Sigmoid colon (tissue), 7 donors: ENCODE measurements around the gene GJA3. TPM values are rescaled to one million over a fixed set of nuclear protein-coding genes. Genes with fewer than 3 reads are reported as not detected.

Experiments
- DNase-seq: peaks from one replicate; pipeline ENCODE4 v3.0.0-alpha.2; 2019
- H3K27ac ChIP-seq, 4 donors: fragments of 200-600 bp; sonication (generic); one replicate each; pipeline ENCODE4 v1.5.1; 2016 to 2019; ENCODE audit warnings: mild to moderate bottlenecking in 1 of 4
- H3K27me3 ChIP-seq, 3 donors: fragments of 200-600 bp; sonication (generic); one replicate each; pipeline ENCODE4 v1.5.1; 2019; ENCODE audit warnings: mild to moderate bottlenecking in 1 of 3
- H3K36me3 ChIP-seq, 4 donors: fragments of 200-600 bp; sonication (generic); one replicate each; pipeline ENCODE4 v1.5.1; 2016 to 2019
- H3K4me1 ChIP-seq, 4 donors: fragments of 200-600 bp; sonication (generic); one replicate each; pipeline ENCODE4 v1.5.1; 2017 to 2019
- H3K4me3 ChIP-seq, 4 donors: fragments of 200-600 bp; sonication (generic); one replicate each; pipeline ENCODE4 v1.5.1; 2017 to 2019; ENCODE audit warnings: mild to moderate bottlenecking in 2 of 4, moderate library complexity in 1 of 4
- H3K9me3 ChIP-seq, 4 donors: fragments of 200-600 bp in 3 of 4; sonication (generic) in 3 of 4; one replicate each; pipeline versions ENCODE4 v1.5.1 to v1.6.1; 2013 to 2019
- EP300 ChIP-seq, 4 donors: sonication (generic); formaldehyde crosslinking; IDR thresholded peaks; one replicate each; pipeline ENCODE4 v1.6.1; 2017; ENCODE audit warnings: antibody characterized with exemption in 4 of 4
- POLR2A ChIP-seq, 2 donors: fragments of 450-650 bp; IDR thresholded peaks; one replicate each; pipeline ENCODE4 v1.6.1; 2016; ENCODE audit warnings: antibody characterized with exemption in 2 of 2, mild to moderate bottlenecking in 2 of 2, moderate library complexity in 2 of 2
- POLR2AphosphoS5 ChIP-seq, 4 donors: sonication (generic); formaldehyde crosslinking; IDR thresholded peaks; one replicate each; pipeline ENCODE4 v1.6.1; 2017; ENCODE audit warnings: antibody characterized with exemption in 4 of 4
- WGBS, 2 donors: extraction: QIAGEN DNeasy Blood & Tissue Kit; methylation state at CpG; one replicate each; pipeline ENCODE4 v1.1.7; 2013; 5-methylcytosine and 5-hydroxymethylcytosine counted together
- intact Hi-C: fragments of 100-400 bp; cut with DNase I; formaldehyde crosslinking; loops from one replicate; pipeline ENCODE4 v1.15.1; 2023
- polyA plus RNA-seq, 3 donors: library from polyadenylated mRNA; stranded (reverse); fragments of 200-250 nt; gene quantifications; one replicate each; pipeline ENCODE4 v1.2.3, GENCODE V29; 2013
- total RNA-seq, 4 donors: library from RNA; depleted of rRNA; stranded (reverse); fragments of >200 nt; gene quantifications; one replicate each; pipeline ENCODE4 v1.1.0, GENCODE V29; 2016
- TF ChIP-seq, protein P1 (sequence below), 4 experiments: fragments of 450-650 bp in 3 of 4; fragments of 200-600 bp in 1 of 4; IDR thresholded peaks; one replicate each; pipeline ENCODE4 v1.5.1; 2016 to 2019; ENCODE audit warnings: antibody characterized with exemption in 4 of 4, mild to moderate bottlenecking in 3 of 4, moderate library complexity in 2 of 4
- donor health status: healthy with polysubstance abuse.
- donor health status: Bipolar disorder and iron deficiency.
- donor health status: healthy.

GJA3 gene
- total and polyA plus RNA-seq, 7 donors = 0.10 TPM; not detected in 6

DNA sequence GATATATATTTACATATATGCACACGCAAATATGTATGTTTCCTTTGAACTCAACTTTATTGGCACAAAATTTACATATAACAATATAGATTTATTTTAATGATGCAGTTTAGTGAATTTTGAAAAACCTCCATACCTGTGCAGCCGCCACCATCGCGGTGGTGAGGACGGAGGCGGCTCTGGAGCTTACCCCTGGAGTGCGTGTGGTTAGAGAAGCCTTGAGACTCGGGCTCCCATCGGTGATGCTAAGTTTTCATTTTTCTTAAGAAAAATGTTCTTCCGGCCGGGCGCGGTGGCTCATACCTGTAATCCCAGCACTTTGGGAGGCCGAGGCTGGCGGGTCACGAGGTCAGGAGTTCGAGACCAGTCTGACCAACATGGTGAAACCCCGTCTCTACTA lies 31.8 kb downstream of the GJA3 start:
- H3K36me3 ChIP-seq = no peaks in the 10 kb centered on the region
- 45 to 73% methylated on average over 18 of the region's 18 CpGs for WGBS, 2 donors
- peaks cover 0 to 14% (median 0%) of the 10 kb centered on the region in 3 donors for H3K27me3 ChIP-seq
- peak; percentile 35 for DNase-seq
- H3K27ac ChIP-seq = no peak overlapping the region
- TF ChIP-seq EP300 (IDR thresholded peaks at IDR 0.05) (no peak), POLR2A (IDR thresholded peaks at IDR 0.05) (no peak), POLR2AphosphoS5 (IDR thresholded peaks at IDR 0.05) (no peak)
- TF ChIP-seq, protein P1, sequence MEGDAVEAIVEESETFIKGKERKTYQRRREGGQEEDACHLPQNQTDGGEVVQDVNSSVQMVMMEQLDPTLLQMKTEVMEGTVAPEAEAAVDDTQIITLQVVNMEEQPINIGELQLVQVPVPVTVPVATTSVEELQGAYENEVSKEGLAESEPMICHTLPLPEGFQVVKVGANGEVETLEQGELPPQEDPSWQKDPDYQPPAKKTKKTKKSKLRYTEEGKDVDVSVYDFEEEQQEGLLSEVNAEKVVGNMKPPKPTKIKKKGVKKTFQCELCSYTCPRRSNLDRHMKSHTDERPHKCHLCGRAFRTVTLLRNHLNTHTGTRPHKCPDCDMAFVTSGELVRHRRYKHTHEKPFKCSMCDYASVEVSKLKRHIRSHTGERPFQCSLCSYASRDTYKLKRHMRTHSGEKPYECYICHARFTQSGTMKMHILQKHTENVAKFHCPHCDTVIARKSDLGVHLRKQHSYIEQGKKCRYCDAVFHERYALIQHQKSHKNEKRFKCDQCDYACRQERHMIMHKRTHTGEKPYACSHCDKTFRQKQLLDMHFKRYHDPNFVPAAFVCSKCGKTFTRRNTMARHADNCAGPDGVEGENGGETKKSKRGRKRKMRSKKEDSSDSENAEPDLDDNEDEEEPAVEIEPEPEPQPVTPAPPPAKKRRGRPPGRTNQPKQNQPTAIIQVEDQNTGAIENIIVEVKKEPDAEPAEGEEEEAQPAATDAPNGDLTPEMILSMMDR (IDR thresholded peaks at IDR 0.05) = no peak
- peak overlapping the region in 2 of 4 donors; percentile 56 to 66 for H3K4me3 ChIP-seq
- intact Hi-C loops = loop anchor here (5.0 to 10.0 kb wide), 2 partner anchors 172 to 264 kb away; partner anchors contain the start of genes ZMYM2 and ZMYM5
- peaks cover 0 to 33% (median 26%) of the 10 kb centered on the region in 4 donors for H3K4me1 ChIP-seq
- no peaks in the 10 kb centered on the region for H3K9me3 ChIP-seq

DNA sequence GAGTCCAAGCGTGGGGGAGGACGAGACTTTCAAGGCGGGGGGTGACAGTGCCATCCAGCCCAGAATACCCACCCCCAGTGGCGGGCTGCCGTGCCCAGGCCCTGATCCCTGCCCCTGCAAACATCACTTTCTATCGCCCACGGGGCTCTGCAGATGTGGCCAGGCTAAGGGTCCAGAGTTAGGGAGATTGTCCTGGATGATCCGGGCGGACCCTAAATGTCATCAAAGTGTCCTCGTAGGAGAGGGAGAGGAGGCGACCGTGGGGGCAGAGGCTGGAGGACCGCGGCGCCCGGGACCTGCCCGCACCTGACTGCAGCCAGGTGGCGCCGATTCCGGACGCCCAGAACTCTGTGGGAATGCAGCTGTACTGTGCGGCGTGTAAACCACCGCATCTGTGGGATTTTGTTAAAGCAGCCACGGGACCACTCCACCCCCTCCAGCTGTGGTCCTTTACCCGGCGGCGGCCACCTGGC lies 32.4 kb downstream of the GJA3 start:
- Histone ChIP-seq H3K27me3 (peaks cover 0 to 10% (median 0%) of the 10 kb centered on the region in 3 donors), H3K4me3 (peak overlapping the region; percentile 56 to 68 (median 62)), H3K36me3 (no peaks in the 10 kb centered on the region), H3K9me3 (no peaks in the 10 kb centered on the region), H3K27ac (peak overlapping the region; percentile 85 to 92 (median 89)), H3K4me1 (peaks cover 0 to 33% (median 26%) of the 10 kb centered on the region in 4 donors)
- 1 to 3% methylated on average over 28 of the region's 28 CpGs for WGBS, 2 donors
- intact Hi-C loops = loop anchor here (5.0 to 10.0 kb wide), 2 partner anchors 171 to 264 kb away; partner anchors contain the start of genes ZMYM2 and ZMYM5
- TF ChIP-seq EP300 (IDR thresholded peaks at IDR 0.05) (no peak), POLR2A (IDR thresholded peaks at IDR 0.05) (no peak), POLR2AphosphoS5 (IDR thresholded peaks at IDR 0.05) (no peak)
- TF ChIP-seq, protein P1 (IDR thresholded peaks at IDR 0.05) = no peak
- DNase-seq = peak; percentile 58

DNA sequence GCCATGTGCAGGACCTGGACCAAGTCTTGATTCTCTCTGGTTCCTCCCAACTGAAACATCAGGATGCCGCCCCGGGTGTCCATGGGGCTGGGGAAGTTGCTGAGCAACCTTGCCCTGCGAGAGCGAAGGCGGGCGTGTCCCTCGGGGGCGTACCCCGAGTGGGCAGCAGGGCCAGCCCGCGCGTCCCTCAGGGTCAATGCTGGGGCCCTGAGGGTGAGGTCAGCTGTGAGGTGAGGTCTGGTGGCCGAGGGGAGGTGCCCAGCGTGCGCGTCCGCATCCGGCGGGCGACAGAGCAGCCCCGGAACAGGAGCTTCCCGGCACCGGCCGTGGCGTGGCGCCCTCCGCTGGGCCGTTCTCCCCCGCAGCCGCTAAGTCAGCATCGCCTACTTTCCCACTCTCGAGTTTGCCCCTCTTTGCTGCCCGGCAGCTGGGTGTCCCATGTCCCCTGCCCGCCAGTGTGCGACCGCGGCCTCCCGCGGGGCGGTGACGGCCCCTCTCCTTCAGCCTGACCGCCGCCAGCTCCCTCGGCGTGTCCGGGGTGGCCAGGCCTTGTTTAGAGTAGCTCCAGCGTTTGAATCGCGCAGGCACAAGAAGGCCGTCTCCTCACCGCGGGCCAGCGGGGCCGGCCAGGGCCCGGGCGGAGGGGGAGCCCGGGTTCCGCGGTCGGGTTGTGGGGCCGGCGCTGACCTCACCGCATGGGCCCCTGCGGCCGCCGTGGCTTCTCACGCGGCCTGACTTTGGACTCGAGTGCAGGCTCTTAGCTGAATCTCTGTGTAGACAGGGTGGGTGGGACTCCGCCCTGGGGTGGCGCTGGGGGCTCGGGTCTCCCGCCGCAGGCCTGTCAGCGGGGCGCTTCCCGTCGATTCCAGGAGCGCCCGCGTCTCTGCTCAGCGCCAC lies 33.0 kb downstream of the GJA3 start:
- Histone ChIP-seq H3K27ac (peak overlapping the region; percentile 85 to 92 (median 89)), H3K9me3 (no peaks in the 10 kb centered on the region), H3K4me1 (peaks cover 0 to 33% (median 26%) of the 10 kb centered on the region in 4 donors), H3K4me3 (peak overlapping the region; percentile 56 to 68 (median 62)), H3K36me3 (no peaks in the 10 kb centered on the region), H3K27me3 (peaks cover 0 to 10% (median 0%) of the 10 kb centered on the region in 3 donors)
- intact Hi-C loops = loop anchor here (5.0 to 10.0 kb wide), 2 partner anchors 171 to 263 kb away; partner anchors contain the start of genes ZMYM2 and ZMYM5
- DNase-seq = peak; percentile 82
- WGBS, 2 donors = 1% methylated on average over 82 of the region's 82 CpGs
- TF ChIP-seq POLR2AphosphoS5 (IDR thresholded peaks at IDR 0.05) (peak in 3 of 4 donors; percentile 36 to 61 (median 56)), EP300 (IDR thresholded peaks at IDR 0.05) (no peak), POLR2A (IDR thresholded peaks at IDR 0.05) (no peak)
- TF ChIP-seq, protein P1 (IDR thresholded peaks at IDR 0.05) = peak in 3 of 4 experiments; percentile 15 to 47 (median 40)

DNA sequence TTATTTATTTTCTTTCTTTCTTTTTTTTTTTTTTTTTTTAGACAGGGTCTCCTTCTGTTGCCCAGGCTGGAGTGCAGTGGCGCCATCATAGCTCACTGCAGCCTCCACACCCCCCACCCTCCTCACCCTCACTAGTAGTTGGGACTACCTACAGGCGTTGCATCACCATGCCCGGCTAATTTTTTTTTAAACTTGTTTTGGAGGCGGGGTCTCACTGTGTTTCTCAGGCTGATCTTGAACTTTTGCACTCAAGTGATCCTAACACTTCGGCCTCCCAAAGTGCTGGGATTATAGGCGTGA lies 33.6 kb downstream of the GJA3 start:
- no peaks in the 10 kb centered on the region for H3K36me3 ChIP-seq
- peak overlapping the region; percentile 85 to 92 (median 89) for H3K27ac ChIP-seq
- DNase-seq = no peak

More for the DNA sequence above, 33.6 kb downstream of the GJA3 start:
- Histone ChIP-seq H3K4me3 (peak overlapping the region; percentile 56 to 68 (median 62)), H3K9me3 (no peaks in the 10 kb centered on the region), H3K4me1 (peaks cover 0 to 33% (median 26%) of the 10 kb centered on the region in 4 donors), H3K27me3 (peaks cover 0 to 10% (median 0%) of the 10 kb centered on the region in 3 donors)
- TF ChIP-seq POLR2A (IDR thresholded peaks at IDR 0.05) (no peak), POLR2AphosphoS5 (IDR thresholded peaks at IDR 0.05) (no peak), EP300 (IDR thresholded peaks at IDR 0.05) (no peak)
- TF ChIP-seq, protein P1 (IDR thresholded peaks at IDR 0.05) = no peak
- intact Hi-C loops = loop anchor here (5.0 to 10.0 kb wide), 2 partner anchors 170 to 262 kb away; partner anchors contain the start of genes ZMYM2 and ZMYM5
- 8 to 20% methylated on average over 6 of the region's 6 CpGs for WGBS, 2 donors
